Stimulated activated CD4-positive, alpha-beta T cell treated with anti-CD3 and anti-CD28 coated beads, TNF-alpha, amount 100 ng/mL, for 24 hours (primary cell): ENCODE measurements around the gene CES3.
A peak's percentile ranks its signal among the peaks of the same experiment; 100 is the strongest.
"Not testable (repeated sequence)": the region's sequence is repeated elsewhere in the genome, so short reads cannot be mapped to it uniquely, and the experiment has no call there.

ENCODE experiments used
- DNase-seq, 3 experiments: peaks; one replicate each; pipeline ENCODE4 v3.0.0-alpha.2; 2020; ENCODE audit warnings: low read depth in 3 of 3

The CES3 gene

GRCh38 chr16:66946541-66946940 lies 14.5 kb upstream of the CES3 start:
- DNase-seq, result no peak

GRCh38 chr16:66946974-66947301 lies 14.1 kb upstream of the CES3 start:
- DNase-seq, result no peak

- peak; percentile 69 to 83 (median 81) for DNase-seq
Measured at GRCh38 chr16:66947302-66948065, 13.6 kb upstream of the CES3 start.

- DNase-seq, result no peak
Measured at GRCh38 chr16:66948134-66948836, 12.8 kb upstream of the CES3 start.

- no peak for DNase-seq
Measured at GRCh38 chr16:66948837-66949225, 12.2 kb upstream of the CES3 start.

- DNase-seq, result no peak
Measured at GRCh38 chr16:66949472-66949871, 11.6 kb upstream of the CES3 start.

- DNase-seq, result no peak
Measured at GRCh38 chr16:66950437-66950836, 10.6 kb upstream of the CES3 start.

- no peak for DNase-seq
Measured at GRCh38 chr16:66950971-66951790, 9.9 kb upstream of the CES3 start.

- no peak for DNase-seq
Measured at GRCh38 chr16:66952430-66953110, 8.5 kb upstream of the CES3 start.

- DNase-seq, result no peak
Measured at GRCh38 chr16:66953462-66954096, 7.5 kb upstream of the CES3 start.

- peak; percentile 56 to 75 (median 60) for DNase-seq
Measured at GRCh38 chr16:66954097-66954659, 6.9 kb upstream of the CES3 start.

GRCh38 chr16:66955363-66956153 lies 5.5 kb upstream of the CES3 start:
- DNase-seq, result not testable (repeated sequence)

GRCh38 chr16:66956154-66956457 lies 5.0 kb upstream of the CES3 start:
- not testable (repeated sequence) for DNase-seq

- no peak for DNase-seq
Measured at GRCh38 chr16:66958857-66959703, 2.0 kb upstream of the CES3 start.

GRCh38 chr16:66959704-66960161 lies 1.3 kb upstream of the CES3 start:
- DNase-seq, result no peak

- no peak for DNase-seq
Measured at GRCh38 chr16:66960270-66960669, 796 bp upstream of the CES3 start.

- no peak for DNase-seq
Measured at GRCh38 chr16:66961914-66962313, 848 bp downstream of the CES3 start.

- DNase-seq, result no peak
Measured at GRCh38 chr16:66964049-66964448, 3.0 kb downstream of the CES3 start.

GRCh38 chr16:66968847-66969246 lies 7.8 kb downstream of the CES3 start:
- no peak for DNase-seq
